Progenitor cell of endocrine pancreas (in vitro differentiated cells): ENCODE results near the gene GTPBP1. TPM values are rescaled to one million over a fixed set of nuclear protein-coding genes. Genes with fewer than 3 reads are reported as not detected.
A peak's percentile ranks its signal among the peaks of the same experiment; 100 is the strongest.

ENCODE experiments used
- DNase-seq: peaks from one replicate; pipeline ENCODE4 v3.0.0; 2021; ENCODE audit warnings: low spot score; ENCODE audit not compliant: unreplicated experiment
- H3K27ac Mint-ChIP-seq: 2 replicates; pipeline ENCODE4 v1.8.0; 2021; ENCODE audit warnings: mild to moderate bottlenecking, moderate library complexity, mixed read lengths
- H3K27me3 Mint-ChIP-seq: 2 replicates; pipeline ENCODE4 v1.8.0; 2021; ENCODE audit warnings: mixed read lengths
- H3K36me3 Mint-ChIP-seq: 2 replicates; pipeline ENCODE4 v1.8.0; 2022; ENCODE audit warnings: mixed read lengths; ENCODE audit not compliant: insufficient read depth
- H3K4me1 Mint-ChIP-seq: 2 replicates; pipeline ENCODE4 v1.8.0; 2021; ENCODE audit warnings: low read depth, mixed read lengths
- H3K4me3 Mint-ChIP-seq: 2 replicates; pipeline ENCODE4 v1.8.0; 2021; ENCODE audit warnings: low read depth, mild to moderate bottlenecking, moderate library complexity, mixed read lengths
- H3K9me3 Mint-ChIP-seq: 2 replicates; pipeline ENCODE4 v1.8.0; 2021; ENCODE audit warnings: low read depth, mixed read lengths
- long read RNA-seq: library from polyadenylated mRNA; unstranded; transcript quantifications from one replicate; pipeline ENCODE4 v2.0.0, GENCODE V29; 2020
- total RNA-seq: library from RNA; stranded (reverse); gene quantifications from 2 replicates; pipeline ENCODE4 v1.2.1, GENCODE V29; 2021
- TF ChIP-seq, protein P1 (sequence below): fragments of 200-600 bp; sonication (generic); IDR thresholded peaks from one replicate; pipeline ENCODE4 v1.5.0; 2021; ENCODE audit warnings: antibody characterized with exemption, mild to moderate bottlenecking; ENCODE audit not compliant: unreplicated experiment

GTPBP1 gene
- 64.0 and 64.9 TPM in 2 replicates for total RNA-seq
- long read RNA-seq, full-length matches to known transcripts: 3 of 14 reads
- long read RNA-seq, partial matches to known transcripts: 5 of 14 reads
- long read RNA-seq, other reads (novel, unspliced or antisense): 6 of 14 reads

DNA sequence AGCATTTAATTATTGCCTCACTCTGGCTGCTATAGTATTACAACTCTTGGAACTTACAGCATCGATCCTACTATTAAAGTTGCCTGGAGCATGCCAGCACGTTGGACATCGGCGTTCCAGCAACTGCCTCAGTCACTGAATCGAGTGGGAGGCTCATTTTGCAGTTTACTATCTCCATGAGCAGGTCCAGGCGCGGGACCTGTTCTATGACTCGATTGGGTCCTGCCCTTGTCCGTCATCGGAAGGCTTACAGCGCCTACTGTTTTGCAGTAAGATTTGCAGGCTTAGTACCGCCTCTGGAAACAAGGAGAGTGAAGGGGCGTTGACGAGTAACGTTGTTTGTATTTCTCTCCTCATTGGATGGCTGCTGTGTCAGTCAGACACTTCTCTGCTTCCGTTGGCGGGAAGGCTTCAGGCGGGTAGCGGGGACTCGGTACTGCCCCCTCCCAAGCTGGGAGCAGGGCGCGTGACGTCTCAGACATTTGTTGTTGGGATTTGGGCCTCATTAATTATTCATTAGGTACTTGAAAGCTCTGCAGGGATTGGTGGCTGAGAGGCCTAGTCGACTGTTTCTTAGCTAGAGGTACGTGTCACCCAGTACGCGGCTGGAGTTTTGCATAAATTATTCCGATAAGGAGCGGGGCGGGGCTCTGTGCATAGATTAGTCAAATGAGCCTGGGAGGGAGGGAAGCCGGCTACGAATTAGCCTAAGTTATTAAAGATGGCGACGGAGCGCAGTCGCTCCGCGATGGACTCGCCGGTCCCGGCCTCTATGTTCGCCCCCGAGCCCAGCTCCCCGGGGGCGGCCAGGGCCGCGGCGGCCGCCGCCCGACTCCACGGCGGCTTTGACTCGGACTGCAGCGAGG lies at the start of gene GTPBP1:
Gene GTPBP1 (plus strand): TSS at position 710 of the 866 bp plus-strand sequence. CDS start 12 bp downstream, at position 722.
- DNase-seq: peak; percentile 94
- TF ChIP-seq, protein P1, sequence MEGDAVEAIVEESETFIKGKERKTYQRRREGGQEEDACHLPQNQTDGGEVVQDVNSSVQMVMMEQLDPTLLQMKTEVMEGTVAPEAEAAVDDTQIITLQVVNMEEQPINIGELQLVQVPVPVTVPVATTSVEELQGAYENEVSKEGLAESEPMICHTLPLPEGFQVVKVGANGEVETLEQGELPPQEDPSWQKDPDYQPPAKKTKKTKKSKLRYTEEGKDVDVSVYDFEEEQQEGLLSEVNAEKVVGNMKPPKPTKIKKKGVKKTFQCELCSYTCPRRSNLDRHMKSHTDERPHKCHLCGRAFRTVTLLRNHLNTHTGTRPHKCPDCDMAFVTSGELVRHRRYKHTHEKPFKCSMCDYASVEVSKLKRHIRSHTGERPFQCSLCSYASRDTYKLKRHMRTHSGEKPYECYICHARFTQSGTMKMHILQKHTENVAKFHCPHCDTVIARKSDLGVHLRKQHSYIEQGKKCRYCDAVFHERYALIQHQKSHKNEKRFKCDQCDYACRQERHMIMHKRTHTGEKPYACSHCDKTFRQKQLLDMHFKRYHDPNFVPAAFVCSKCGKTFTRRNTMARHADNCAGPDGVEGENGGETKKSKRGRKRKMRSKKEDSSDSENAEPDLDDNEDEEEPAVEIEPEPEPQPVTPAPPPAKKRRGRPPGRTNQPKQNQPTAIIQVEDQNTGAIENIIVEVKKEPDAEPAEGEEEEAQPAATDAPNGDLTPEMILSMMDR: no peak
- H3K4me3 Mint-ChIP-seq: peak within 1 kb of the TSS; percentile 87
- peak within 1 kb of the TSS; percentile 99 for H3K27ac Mint-ChIP-seq
- no peaks in the 10 kb centered on the region for H3K36me3 Mint-ChIP-seq
- peaks cover 27% of the 10 kb centered on the region for H3K4me1 Mint-ChIP-seq
- no peaks in the 10 kb centered on the region for H3K27me3 Mint-ChIP-seq
- no peaks in the 10 kb centered on the region for H3K9me3 Mint-ChIP-seq

DNA sequence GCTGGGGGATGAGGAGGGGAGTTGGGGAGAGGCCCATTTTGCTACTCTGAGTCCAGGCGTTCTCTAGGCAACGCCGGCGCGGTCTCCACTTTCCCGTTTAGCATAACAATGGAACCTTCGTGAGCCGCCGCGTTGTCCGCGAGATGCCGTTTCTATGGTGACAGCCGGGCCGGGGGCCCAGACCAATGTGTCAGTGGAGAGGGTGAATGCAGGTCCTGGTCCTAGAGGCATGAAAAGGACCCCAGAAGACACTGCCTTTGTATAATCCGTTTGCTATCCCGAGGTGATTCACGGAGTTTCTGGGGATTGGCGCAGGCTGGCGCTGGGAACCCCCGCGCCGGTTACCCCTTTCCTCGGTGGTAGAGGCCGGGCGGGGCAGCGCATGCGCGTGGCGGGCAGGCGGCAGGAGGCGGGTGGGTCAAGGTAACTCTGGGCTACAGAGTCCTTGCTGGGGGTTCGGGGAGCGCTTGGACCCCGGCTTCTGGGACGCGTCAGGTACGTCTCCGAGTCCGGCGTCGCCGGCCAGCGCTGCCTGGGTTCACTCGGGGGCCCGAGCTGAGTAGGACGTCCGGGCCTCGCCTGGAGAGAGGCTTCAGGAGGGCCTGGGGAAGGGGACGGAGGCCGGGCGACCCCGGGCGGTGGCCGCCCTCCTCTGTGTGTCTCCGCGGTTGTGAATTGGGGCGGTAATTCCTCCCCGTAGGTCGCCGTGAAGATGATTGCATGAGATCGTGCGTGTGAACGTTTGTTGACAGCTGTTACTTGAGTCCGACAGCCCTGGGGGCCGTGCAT lies 49.3 kb upstream of the GTPBP1 start, which contains the start of the genes CBY1 and FAM227A:
Gene CBY1 (plus strand): TSS at position 383 of the 789 bp plus-strand sequence. CDS start 11,417 bp downstream, outside the sequence.
Gene FAM227A (minus strand): TSS at position 137 of the 789 bp plus-strand sequence. CDS start 6,224 bp downstream, outside the sequence.
- DNase-seq: peak; percentile 75
- Mint-ChIP-seq H3K9me3 (no peaks in the 10 kb centered on the region), H3K4me1 (peaks cover 10% of the 10 kb centered on the region), H3K36me3 (peaks cover 6% of the 10 kb centered on the region), H3K27ac (peak within 1 kb of the TSS; percentile 100), H3K4me3 (peak within 1 kb of the TSS; percentile 94), H3K27me3 (no peaks in the 10 kb centered on the region)
- TF ChIP-seq, protein P1: no peak

- TF ChIP-seq, protein P1: no peak
- Mint-ChIP-seq H3K4me3 (peak overlapping the region; percentile 94), H3K27ac (peak overlapping the region; percentile 100), H3K36me3 (peaks cover 6% of the 10 kb centered on the region), H3K9me3 (no peaks in the 10 kb centered on the region), H3K27me3 (no peaks in the 10 kb centered on the region), H3K4me1 (peaks cover 10% of the 10 kb centered on the region)
- no peak for DNase-seq
Observed at GRCh38 chr22:38657045-38657909, 48.5 kb upstream of the GTPBP1 start.

DNA sequence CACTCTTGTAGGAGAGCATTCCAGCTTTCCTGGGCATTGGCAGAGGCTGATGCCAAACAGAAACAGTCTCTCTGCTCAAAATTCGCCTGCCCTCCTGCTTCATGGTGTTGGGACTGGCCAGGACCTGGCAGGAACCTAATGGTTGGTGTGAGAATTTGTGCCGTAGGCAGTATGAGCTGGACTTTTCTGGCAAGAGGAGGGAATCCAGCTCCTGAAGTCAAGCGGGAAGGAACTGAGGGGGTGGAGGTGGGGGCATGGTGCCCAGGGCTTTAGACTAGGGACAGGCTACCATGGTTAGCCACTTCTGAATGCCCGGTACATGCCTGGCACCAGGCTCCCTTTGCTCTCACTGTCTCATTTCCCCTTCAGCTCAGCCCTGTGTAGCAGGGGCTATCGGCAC lies 30.9 kb upstream of the GTPBP1 start:
- H3K27ac Mint-ChIP-seq: no peak overlapping the region
- H3K4me3 Mint-ChIP-seq: no peak overlapping the region
- no peak for DNase-seq
- peaks cover 21% of the 10 kb centered on the region for H3K36me3 Mint-ChIP-seq
- no peaks in the 10 kb centered on the region for H3K9me3 Mint-ChIP-seq
- no peaks in the 10 kb centered on the region for H3K27me3 Mint-ChIP-seq
- no peaks in the 10 kb centered on the region for H3K4me1 Mint-ChIP-seq
- TF ChIP-seq, protein P1: no peak
